ENCODE data around the gene GALNT10.

Gene GALNT10

DNA sequence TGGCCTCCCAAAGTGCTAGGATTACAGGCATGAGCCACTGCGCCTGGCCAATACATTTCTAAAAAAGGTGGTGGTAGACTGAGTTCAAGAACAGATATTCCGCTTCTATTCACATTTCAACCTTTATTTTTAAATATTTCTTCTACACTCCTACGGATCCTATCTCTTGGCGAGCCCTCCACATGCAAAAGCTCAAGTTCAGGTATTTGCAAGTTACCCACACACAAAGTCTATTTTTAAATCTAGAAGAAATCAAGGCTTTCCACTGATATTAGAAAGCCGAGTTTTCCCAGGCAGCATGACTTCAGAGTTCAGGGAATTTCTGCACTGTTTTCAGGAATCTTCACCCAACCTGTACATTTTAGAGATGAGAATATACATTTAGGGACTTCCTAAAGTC lies 153.9 kb downstream of the GALNT10 start:
- POLR2A ChIA-PET (ENCODE audit: low non-redundant PET) = no interaction called here
- CTCF ChIA-PET = no interaction called here
- no peak for DNase-seq (ENCODE audit: low spot score)
- H3K27ac ChIP-seq = no peak overlapping the region
- TF ChIP-seq, protein P1, sequence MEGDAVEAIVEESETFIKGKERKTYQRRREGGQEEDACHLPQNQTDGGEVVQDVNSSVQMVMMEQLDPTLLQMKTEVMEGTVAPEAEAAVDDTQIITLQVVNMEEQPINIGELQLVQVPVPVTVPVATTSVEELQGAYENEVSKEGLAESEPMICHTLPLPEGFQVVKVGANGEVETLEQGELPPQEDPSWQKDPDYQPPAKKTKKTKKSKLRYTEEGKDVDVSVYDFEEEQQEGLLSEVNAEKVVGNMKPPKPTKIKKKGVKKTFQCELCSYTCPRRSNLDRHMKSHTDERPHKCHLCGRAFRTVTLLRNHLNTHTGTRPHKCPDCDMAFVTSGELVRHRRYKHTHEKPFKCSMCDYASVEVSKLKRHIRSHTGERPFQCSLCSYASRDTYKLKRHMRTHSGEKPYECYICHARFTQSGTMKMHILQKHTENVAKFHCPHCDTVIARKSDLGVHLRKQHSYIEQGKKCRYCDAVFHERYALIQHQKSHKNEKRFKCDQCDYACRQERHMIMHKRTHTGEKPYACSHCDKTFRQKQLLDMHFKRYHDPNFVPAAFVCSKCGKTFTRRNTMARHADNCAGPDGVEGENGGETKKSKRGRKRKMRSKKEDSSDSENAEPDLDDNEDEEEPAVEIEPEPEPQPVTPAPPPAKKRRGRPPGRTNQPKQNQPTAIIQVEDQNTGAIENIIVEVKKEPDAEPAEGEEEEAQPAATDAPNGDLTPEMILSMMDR (conservative IDR thresholded peaks at IDR 0.05; ENCODE audit: low read depth) = no peak

DNA sequence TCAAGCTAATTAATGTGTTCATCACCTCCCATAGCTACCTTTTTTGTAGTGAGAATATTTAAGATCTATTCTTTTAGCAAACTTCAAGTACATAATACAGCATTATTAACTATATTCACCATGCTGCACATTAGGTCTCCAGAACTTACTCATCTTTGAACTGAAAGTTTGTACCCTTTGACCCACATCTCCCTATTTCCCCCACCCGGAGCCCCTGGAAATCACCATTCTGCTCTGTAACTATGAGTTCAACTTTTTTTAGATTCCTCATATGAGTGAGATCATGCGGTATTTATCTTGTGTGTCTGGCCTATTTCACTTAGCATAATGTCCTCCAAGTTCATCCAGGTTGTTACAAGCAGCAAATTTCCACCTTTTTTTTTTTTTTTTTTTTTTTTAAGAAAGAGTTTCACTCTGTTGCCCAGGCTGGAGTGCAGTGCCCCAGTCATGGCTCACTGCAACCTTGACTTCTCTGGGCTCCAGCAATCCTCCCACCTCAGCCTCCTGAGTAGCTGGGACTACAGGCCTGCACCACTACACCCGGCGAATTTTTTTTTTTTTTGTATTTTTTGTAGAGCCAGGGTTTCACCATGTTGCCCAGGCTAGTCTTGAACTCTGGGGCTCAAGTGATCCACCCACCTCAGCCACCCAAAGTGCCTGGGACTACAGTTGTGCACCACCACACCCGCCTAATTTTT lies 154.9 kb downstream of the GALNT10 start:
- DNase-seq (ENCODE audit: low spot score) = no peak
- no peak overlapping the region for H3K27ac ChIP-seq
- ChIA-PET POLR2A (ENCODE audit: low non-redundant PET) (no interaction called here), CTCF (interaction anchor here (0.5 kb wide), 1 partner anchor 124 kb away, joined by 3 read pairs; no protein-coding TSS in a partner anchor)
- TF ChIP-seq, protein P1 (conservative IDR thresholded peaks at IDR 0.05; ENCODE audit: low read depth) = no peak

DNA sequence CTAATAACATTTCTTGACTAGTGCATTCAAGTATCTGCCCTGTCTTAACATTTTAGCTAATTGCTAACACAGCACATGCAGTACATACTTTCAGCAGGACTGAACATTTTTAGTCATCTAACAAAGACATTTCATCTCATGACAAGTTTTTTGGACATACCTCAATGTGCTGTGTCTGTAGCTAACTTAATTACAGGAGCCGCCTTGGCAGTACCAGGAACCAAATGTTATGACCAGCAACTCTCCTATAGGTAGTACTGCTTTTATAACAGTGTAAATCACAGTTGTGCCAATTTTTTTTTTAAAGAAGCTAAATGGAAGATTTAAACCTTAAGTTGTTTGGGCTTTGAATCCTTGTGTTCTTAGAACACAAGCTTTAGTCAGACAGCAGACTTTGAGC lies 155.9 kb downstream of the GALNT10 start:
- POLR2A ChIA-PET (ENCODE audit: low non-redundant PET) = no interaction called here
- CTCF ChIA-PET = interaction anchor here (0.5 to 0.7 kb wide), 4 partner anchors 78 to 1881 kb away, joined by 3 to 4 read pairs (median 3); no protein-coding TSS in a partner anchor
- TF ChIP-seq, protein P1 (conservative IDR thresholded peaks at IDR 0.05; ENCODE audit: low read depth) = no peak
- DNase-seq (ENCODE audit: low spot score) = no peak
- no peak overlapping the region for H3K27ac ChIP-seq

- CTCF ChIA-PET = interaction anchor here (0.6 kb wide), 1 partner anchor 308 kb away, joined by 3 read pairs; no protein-coding TSS in a partner anchor
- TF ChIP-seq, protein P1 (conservative IDR thresholded peaks at IDR 0.05; ENCODE audit: low read depth) = no peak
- no peak for DNase-seq (ENCODE audit: low spot score)
- H3K27ac ChIP-seq = no peak overlapping the region
- POLR2A ChIA-PET (ENCODE audit: low non-redundant PET) = no interaction called here
Measured at GRCh38 chr5:154349626-154350264, 159.2 kb downstream of the GALNT10 start.

GRCh38 chr5:154351141-154351540 lies 160.6 kb downstream of the GALNT10 start:
- CTCF ChIA-PET = no interaction called here
- TF ChIP-seq, protein P1 (conservative IDR thresholded peaks at IDR 0.05; ENCODE audit: low read depth) = no peak
- POLR2A ChIA-PET (ENCODE audit: low non-redundant PET) = no interaction called here
- DNase-seq (ENCODE audit: low spot score) = no peak
- no peak overlapping the region for H3K27ac ChIP-seq

GRCh38 chr5:154351566-154351965 lies 161.0 kb downstream of the GALNT10 start:
- TF ChIP-seq, protein P1 (conservative IDR thresholded peaks at IDR 0.05; ENCODE audit: low read depth) = no peak
- POLR2A ChIA-PET (ENCODE audit: low non-redundant PET) = no interaction called here
- H3K27ac ChIP-seq = no peak overlapping the region
- no peak for DNase-seq (ENCODE audit: low spot score)
- CTCF ChIA-PET = no interaction called here

Data from RWPE1 (cell line).